ENCODE data around the gene CYSLTR2.

GRCh38 chr13:48661107-48661506 is 7.4 kb downstream of the CYSLTR2 start:
- TF ChIP-seq EZH2 (IDR thresholded peaks at IDR 0.05; ENCODE audit: low read length): no peak
- TF ChIP-seq CTCF (optimal IDR thresholded peaks at IDR 0.05 in 1 of 3, IDR thresholded peaks at IDR 0.05 in 1 of 3, conservative IDR thresholded peaks at IDR 0.05 in 1 of 3; ENCODE audit: extremely low read depth in 1 of 3, insufficient read depth in 2 of 3, low read length in 3 of 3): no peak
